ENCODE results near the gene MEN1.

Gene MEN1

DNA sequence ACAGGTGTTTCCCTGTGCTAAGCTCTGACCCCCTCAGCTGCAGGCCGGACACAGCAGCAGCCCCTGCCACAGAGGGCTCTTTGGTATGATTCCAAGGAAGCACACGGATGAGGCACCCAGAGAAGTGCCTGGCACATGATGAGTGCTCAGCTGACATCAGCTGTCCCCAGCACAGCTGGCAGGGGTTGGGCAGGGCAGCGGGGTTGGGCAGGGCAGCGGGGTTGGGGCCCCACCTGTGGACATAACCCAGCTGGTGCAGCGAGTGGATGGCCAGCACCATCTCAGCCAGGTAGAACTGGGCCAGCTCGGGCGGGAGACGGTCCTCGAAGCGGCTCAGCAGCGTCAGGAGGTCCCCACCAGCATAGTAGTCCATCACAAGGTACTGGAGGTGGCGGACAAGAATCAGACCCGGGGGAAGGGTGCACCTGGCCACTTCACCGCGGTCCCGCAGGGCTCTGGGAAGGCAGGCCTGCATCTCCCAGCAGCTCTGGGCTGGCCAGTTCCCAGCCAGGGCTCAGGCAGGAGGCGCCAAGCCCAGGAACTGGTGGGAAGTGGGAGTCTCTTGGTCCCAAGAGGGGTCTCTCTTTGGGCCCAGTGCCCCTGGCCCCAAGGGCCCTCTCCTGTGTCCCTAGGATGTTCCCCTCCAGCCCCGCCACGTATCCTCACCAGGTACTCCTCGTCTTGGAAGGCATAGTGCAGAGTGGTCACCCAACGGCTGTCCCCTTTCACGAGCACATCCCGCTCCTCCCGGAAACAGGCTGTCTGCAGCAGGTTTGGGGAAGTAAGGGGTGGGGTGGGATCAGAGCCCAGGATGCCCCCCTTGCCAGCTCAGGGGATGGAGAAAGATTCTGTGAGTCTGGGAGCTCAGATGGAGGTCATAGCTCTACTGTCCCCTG lies 29.8 kb upstream of the MEN1 start (continued):
- TF ChIP-seq ZNF692 (tag by site-specific recombination; IDR thresholded peaks at IDR 0.05) (no peak), SP3 (tag by site-specific recombination; IDR thresholded peaks at IDR 0.05) (no peak), ZNF501 (tag by site-specific recombination; IDR thresholded peaks at IDR 0.05) (no peak), ZNF146 (tag by site-specific recombination; IDR thresholded peaks at IDR 0.05) (no peak), ZNF10 (tag by site-specific recombination; IDR thresholded peaks at IDR 0.05) (no peak), ZNF362 (tag by site-specific recombination; IDR thresholded peaks at IDR 0.05) (no peak), ZNF600 (tag by site-specific recombination; IDR thresholded peaks at IDR 0.05) (no peak), ZSCAN16 (tag by site-specific recombination; IDR thresholded peaks at IDR 0.05) (no peak)

DNA sequence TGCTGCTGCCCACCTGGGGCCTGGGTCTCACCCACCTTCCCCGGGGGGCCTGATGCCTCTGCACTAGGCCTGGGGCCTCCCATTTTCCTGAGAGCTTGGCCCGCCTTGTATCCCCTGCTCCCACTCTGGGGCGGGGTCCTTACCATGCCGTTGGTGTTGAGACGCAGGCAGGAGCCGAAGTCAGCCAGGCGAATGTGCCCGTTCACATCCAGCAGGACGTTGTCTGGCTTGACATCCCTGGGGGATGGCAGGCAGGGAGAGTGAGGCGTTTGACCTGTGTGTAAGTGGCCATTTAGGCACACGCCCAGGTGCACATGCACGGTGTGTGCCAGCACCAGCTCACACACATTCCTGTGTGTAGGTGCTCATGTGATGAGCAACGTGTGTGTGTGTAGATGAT lies 29.0 kb upstream of the MEN1 start:
- POLR2A ChIA-PET, result no interaction called here
- Histone ChIP-seq H3K36me3 (ENCODE audit: control insufficient read depth in 2 of 2, insufficient read depth in 1 of 2, low read length in 2 of 2) (peaks cover 0 to 8% of the 10 kb centered on the region in 2 experiments; a peak in 1 of 3 replicates), H3K9me3 (ENCODE audit: control insufficient read depth, insufficient read depth, low read depth, low read length) (no peaks in the 10 kb centered on the region), H3K4me3 (ENCODE audit: low read depth, low read length) (no peak overlapping the region), H3K27ac (ENCODE audit: extremely low read depth, low read depth, low read length) (no peak overlapping the region), H3K4me1 (ENCODE audit: control insufficient read depth, insufficient read depth, low read length) (no peaks in the 10 kb centered on the region; the same call in 1 of the 2 replicates)
- TF ChIP-seq, protein P1, sequence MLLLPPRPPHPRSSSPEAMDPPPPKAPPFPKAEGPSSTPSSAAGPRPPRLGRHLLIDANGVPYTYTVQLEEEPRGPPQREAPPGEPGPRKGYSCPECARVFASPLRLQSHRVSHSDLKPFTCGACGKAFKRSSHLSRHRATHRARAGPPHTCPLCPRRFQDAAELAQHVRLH (tag by site-specific recombination; IDR thresholded peaks at IDR 0.05), result no peak
- TF ChIP-seq ZNF146 (tag by site-specific recombination; IDR thresholded peaks at IDR 0.05) (no peak), HIC1 (tag by site-specific recombination; IDR thresholded peaks at IDR 0.05) (no peak), ZSCAN23 (tag by site-specific recombination; IDR thresholded peaks at IDR 0.05) (no peak), ZNF488 (tag by site-specific recombination; IDR thresholded peaks at IDR 0.05) (no peak), ZEB2 (tag by site-specific recombination; IDR thresholded peaks at IDR 0.05) (no peak), ZBTB1 (tag by site-specific recombination; IDR thresholded peaks at IDR 0.05) (no peak), ZNF394 (tag by site-specific recombination; IDR thresholded peaks at IDR 0.05; ENCODE audit: borderline replicate concordance) (no peak), ZNF558 (tag by site-specific recombination; IDR thresholded peaks at IDR 0.05) (no peak), ZNF175 (tag by site-specific recombination; IDR thresholded peaks at IDR 0.05) (no peak), ZNF302 (tag by site-specific recombination; IDR thresholded peaks at IDR 0.05; ENCODE audit: low read depth) (no peak), ZXDB (tag by site-specific recombination; IDR thresholded peaks at IDR 0.05) (no peak), ZNF362 (tag by site-specific recombination; IDR thresholded peaks at IDR 0.05) (no peak), ZNF707 (tag by site-specific recombination; IDR thresholded peaks at IDR 0.05) (no peak)
- TF ChIP-seq, protein P2, sequence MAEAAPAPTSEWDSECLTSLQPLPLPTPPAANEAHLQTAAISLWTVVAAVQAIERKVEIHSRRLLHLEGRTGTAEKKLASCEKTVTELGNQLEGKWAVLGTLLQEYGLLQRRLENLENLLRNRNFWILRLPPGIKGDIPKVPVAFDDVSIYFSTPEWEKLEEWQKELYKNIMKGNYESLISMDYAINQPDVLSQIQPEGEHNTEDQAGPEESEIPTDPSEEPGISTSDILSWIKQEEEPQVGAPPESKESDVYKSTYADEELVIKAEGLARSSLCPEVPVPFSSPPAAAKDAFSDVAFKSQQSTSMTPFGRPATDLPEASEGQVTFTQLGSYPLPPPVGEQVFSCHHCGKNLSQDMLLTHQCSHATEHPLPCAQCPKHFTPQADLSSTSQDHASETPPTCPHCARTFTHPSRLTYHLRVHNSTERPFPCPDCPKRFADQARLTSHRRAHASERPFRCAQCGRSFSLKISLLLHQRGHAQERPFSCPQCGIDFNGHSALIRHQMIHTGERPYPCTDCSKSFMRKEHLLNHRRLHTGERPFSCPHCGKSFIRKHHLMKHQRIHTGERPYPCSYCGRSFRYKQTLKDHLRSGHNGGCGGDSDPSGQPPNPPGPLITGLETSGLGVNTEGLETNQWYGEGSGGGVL (tag by site-specific recombination; IDR thresholded peaks at IDR 0.05), result no peak
- TF ChIP-seq, protein P3, sequence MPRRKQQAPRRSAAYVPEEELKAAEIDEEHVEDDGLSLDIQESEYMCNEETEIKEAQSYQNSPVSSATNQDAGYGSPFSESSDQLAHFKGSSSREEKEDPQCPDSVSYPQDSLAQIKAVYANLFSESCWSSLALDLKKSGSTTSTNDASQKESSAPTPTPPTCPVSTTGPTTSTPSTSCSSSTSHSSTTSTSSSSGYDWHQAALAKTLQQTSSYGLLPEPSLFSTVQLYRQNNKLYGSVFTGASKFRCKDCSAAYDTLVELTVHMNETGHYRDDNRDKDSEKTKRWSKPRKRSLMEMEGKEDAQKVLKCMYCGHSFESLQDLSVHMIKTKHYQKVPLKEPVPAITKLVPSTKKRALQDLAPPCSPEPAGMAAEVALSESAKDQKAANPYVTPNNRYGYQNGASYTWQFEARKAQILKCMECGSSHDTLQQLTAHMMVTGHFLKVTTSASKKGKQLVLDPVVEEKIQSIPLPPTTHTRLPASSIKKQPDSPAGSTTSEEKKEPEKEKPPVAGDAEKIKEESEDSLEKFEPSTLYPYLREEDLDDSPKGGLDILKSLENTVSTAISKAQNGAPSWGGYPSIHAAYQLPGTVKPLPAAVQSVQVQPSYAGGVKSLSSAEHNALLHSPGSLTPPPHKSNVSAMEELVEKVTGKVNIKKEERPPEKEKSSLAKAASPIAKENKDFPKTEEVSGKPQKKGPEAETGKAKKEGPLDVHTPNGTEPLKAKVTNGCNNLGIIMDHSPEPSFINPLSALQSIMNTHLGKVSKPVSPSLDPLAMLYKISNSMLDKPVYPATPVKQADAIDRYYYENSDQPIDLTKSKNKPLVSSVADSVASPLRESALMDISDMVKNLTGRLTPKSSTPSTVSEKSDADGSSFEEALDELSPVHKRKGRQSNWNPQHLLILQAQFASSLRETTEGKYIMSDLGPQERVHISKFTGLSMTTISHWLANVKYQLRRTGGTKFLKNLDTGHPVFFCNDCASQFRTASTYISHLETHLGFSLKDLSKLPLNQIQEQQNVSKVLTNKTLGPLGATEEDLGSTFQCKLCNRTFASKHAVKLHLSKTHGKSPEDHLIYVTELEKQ (tag by site-specific recombination; IDR thresholded peaks at IDR 0.05; ENCODE audit: borderline replicate concordance), result no peak
- CTCF ChIA-PET, result interaction anchor here (0.5 kb wide), 1 partner anchor 413 kb away, joined by 3 read pairs; no protein-coding TSS in a partner anchor

All from HEK293 (cell line).